Measurements from ENCODE around the gene STAC.

GRCh38 chr3:36372534-36372935, 7.8 kb upstream of the STAC start:
- TF ChIP-seq CTCF (IDR thresholded peaks at IDR 0.05 in 4 of 5, conservative IDR thresholded peaks at IDR 0.05 in 1 of 5) (no peak), POLR2A (IDR thresholded peaks at IDR 0.05) (no peak)

Data from gastrocnemius medialis (tissue), 4 donors.